Measurements from ENCODE around the gene KCMF1.

Gene KCMF1

GRCh38 chr2:85032621-85033020 is 61.7 kb downstream of the KCMF1 start:
- DNase-seq: no peak

- DNase-seq: no peak
These were observed 62.4 kb downstream of the KCMF1 start for GRCh38 chr2:85033388-85033787.

- DNase-seq: no peak
These were observed 63.2 kb downstream of the KCMF1 start for GRCh38 chr2:85034158-85034557.

- DNase-seq: no peak
These were observed 66.7 kb downstream of the KCMF1 start for GRCh38 chr2:85037622-85038021.

GRCh38 chr2:85042330-85042729 is 71.4 kb downstream of the KCMF1 start:
- no peak for DNase-seq

- no peak for DNase-seq
These were observed 77.6 kb downstream of the KCMF1 start for GRCh38 chr2:85048534-85048933.

GRCh38 chr2:85049236-85049635 is 78.3 kb downstream of the KCMF1 start:
- no peak for DNase-seq

GRCh38 chr2:85053802-85054201 is 82.8 kb downstream of the KCMF1 start:
- DNase-seq: no peak

GRCh38 chr2:85057226-85057962 is 86.4 kb downstream of the KCMF1 start:
- DNase-seq: no peak

GRCh38 chr2:85061896-85062295 is 90.9 kb downstream of the KCMF1 start:
- no peak for DNase-seq

- DNase-seq: no peak
These were observed 91.6 kb downstream of the KCMF1 start for GRCh38 chr2:85062565-85062964.

- no peak for DNase-seq
These were observed 93.1 kb downstream of the KCMF1 start for GRCh38 chr2:85063981-85064599.

- peak; percentile 52 for DNase-seq
These were observed 94.1 kb downstream of the KCMF1 start for GRCh38 chr2:85064927-85065577.

- DNase-seq: peak; percentile 19
These were observed 95.2 kb downstream of the KCMF1 start for GRCh38 chr2:85066006-85066740.

- DNase-seq: peak; percentile 48
These were observed 96.0 kb downstream of the KCMF1 start for GRCh38 chr2:85066874-85067351.

GRCh38 chr2:85071096-85071495 is 100.1 kb downstream of the KCMF1 start:
- no peak for DNase-seq

GRCh38 chr2:85073033-85073432 is 102.1 kb downstream of the KCMF1 start:
- DNase-seq: no peak

- DNase-seq: no peak
These were observed 105.8 kb downstream of the KCMF1 start for GRCh38 chr2:85076618-85077274.

- DNase-seq: no peak
These were observed 107.0 kb downstream of the KCMF1 start for GRCh38 chr2:85077859-85078419.

GRCh38 chr2:85078536-85078935 is 107.6 kb downstream of the KCMF1 start:
- DNase-seq: no peak

- no peak for DNase-seq
These were observed 112.1 kb downstream of the KCMF1 start for GRCh38 chr2:85083092-85083491.

- no peak for DNase-seq
These were observed 114.6 kb downstream of the KCMF1 start for GRCh38 chr2:85085563-85085962.
